Parathyroid adenoma (tissue), 2 donors: ENCODE measurements around the gene RTKN.

Experiments used
- H2AFZ ChIP-seq: fragments of 300-600 bp; sonication (generic); one replicate; pipeline ENCODE4 v1.7.0; 2017; ENCODE audit warnings: antibody characterized with exemption, mild to moderate bottlenecking
- H3K27ac ChIP-seq: fragments of 300-600 bp; sonication (generic); one replicate; pipeline ENCODE4 v1.7.0; 2017
- H3K27me3 ChIP-seq: fragments of 300-600 bp; sonication (generic); one replicate; pipeline ENCODE4 v1.7.0; 2017; ENCODE audit warnings: low read length; ENCODE audit not compliant: control insufficient read depth, insufficient read depth
- H3K36me3 ChIP-seq: fragments of 300-600 bp; sonication (generic); one replicate; pipeline ENCODE4 v1.7.0; 2017; ENCODE audit warnings: low read length; ENCODE audit not compliant: control insufficient read depth, insufficient read depth
- H3K4me1 ChIP-seq: fragments of 300-600 bp; sonication (generic); one replicate; pipeline ENCODE4 v1.7.0; 2017; ENCODE audit warnings: control low read depth
- H3K4me2 ChIP-seq: fragments of 300-600 bp; sonication (generic); one replicate; pipeline ENCODE4 v1.7.0; 2017; ENCODE audit warnings: low read length
- H3K4me3 ChIP-seq: fragments of 300-600 bp; sonication (generic); one replicate; pipeline ENCODE4 v1.7.0; 2017; ENCODE audit warnings: low read depth, low read length
- H3K79me2 ChIP-seq: fragments of 300-600 bp; sonication (generic); one replicate; pipeline ENCODE4 v1.7.0; 2017; ENCODE audit warnings: control low read depth
- H3K9ac ChIP-seq: fragments of 300-600 bp; sonication (generic); one replicate; pipeline ENCODE4 v1.7.0; 2017; ENCODE audit warnings: mild to moderate bottlenecking
- H3K9me3 ChIP-seq: fragments of 300-600 bp; sonication (generic); one replicate; pipeline ENCODE4 v1.7.0; 2017; ENCODE audit warnings: low read length; ENCODE audit not compliant: control insufficient read depth
- CTCF ChIP-seq: fragments of 300-600 bp; sonication (generic); IDR thresholded peaks from one replicate; pipeline ENCODE4 v1.7.0; 2017; ENCODE audit warnings: antibody characterized with exemption, mild to moderate bottlenecking
- donor health status: primary hyperparathyroidism.

Gene RTKN

GRCh38 chr2:74436111-74436805 is 5.5 kb downstream of the RTKN start:
- no peak overlapping the region for H2AFZ ChIP-seq
- H3K4me3 ChIP-seq: no peak overlapping the region
- peaks cover 13% of the 10 kb centered on the region for H3K79me2 ChIP-seq
- no peaks in the 10 kb centered on the region for H3K36me3 ChIP-seq
- H3K27ac ChIP-seq: no peak overlapping the region
- TF ChIP-seq CTCF: no peak
- peaks cover 8% of the 10 kb centered on the region for H3K4me1 ChIP-seq
- no peak overlapping the region for H3K9ac ChIP-seq
- H3K9me3 ChIP-seq: no peaks in the 10 kb centered on the region
- H3K27me3 ChIP-seq: no peaks in the 10 kb centered on the region
- H3K4me2 ChIP-seq: no peak overlapping the region

DNA sequence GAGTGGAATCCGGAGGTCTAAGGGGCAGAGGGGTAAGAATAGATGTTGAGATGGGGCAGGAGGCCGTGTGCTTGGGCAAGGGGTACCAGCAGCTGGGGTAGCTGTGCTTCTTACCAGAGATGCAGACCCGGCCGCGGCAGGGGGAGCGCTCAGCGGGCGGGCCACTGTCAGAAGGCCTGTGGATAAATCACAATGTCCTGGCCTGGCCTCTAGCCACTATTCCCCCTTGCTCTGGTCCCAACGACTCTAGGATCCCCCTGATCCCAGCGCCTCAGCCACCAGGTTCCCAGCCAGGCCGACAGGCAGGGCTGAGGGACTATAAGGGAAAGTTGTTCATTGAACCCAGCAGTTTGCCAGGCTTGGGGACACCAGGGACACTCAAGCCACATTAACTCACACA is 11.2 kb downstream of the RTKN start:
- TF ChIP-seq CTCF: no peak
- no peaks in the 10 kb centered on the region for H3K9me3 ChIP-seq
- H3K4me1 ChIP-seq: no peaks in the 10 kb centered on the region
- H3K9ac ChIP-seq: no peak overlapping the region
- no peaks in the 10 kb centered on the region for H3K27me3 ChIP-seq
- peaks cover 3% of the 10 kb centered on the region for H3K79me2 ChIP-seq
- no peaks in the 10 kb centered on the region for H3K36me3 ChIP-seq
- no peak overlapping the region for H3K27ac ChIP-seq
- no peak overlapping the region for H3K4me2 ChIP-seq
- H2AFZ ChIP-seq: no peak overlapping the region
- no peak overlapping the region for H3K4me3 ChIP-seq

DNA sequence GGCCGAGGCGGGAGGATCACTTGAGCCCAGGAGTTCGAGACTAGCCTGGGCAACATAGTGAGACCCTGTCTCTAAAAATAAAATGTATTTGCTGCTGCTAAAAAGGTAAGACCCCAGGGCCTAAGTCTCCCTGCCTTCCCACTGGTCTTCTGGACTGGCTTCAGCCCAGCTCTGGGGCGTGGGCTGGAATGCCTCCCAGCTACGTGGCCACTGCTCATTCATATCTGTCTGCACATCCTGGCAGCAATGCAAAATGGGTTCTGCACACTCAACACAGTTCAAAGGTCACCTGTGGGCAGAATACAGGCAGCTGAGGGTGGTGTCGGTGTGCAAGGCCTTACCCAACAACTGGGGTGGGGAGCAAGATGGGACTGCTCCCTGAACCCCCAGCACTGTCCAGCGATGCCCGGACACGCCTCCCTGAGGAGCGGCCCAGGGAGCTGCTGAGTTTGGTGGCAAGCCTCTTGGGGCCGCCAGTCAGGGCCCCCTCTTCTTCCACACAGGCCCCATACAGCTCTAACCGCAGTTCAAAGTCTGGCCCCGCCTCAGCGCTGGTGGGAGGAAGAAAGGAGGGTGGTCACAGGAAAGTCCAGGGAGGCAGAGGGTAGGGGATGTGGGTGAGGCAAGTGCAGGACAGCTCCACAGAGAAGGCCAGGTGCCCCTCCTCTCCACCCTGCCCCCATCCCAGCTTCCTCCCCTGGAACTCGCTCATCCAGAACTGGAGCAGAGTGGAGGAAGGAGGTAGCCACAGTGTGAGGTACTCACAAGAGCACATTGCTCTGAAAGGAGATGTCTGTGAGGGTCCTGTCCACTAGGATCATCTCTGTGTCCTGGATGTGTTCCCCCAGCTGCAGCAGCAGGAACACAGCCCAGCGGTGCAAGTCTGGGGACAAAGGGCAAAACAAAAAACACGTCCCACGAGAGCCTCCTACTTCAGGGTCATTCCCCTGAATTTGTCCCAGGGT is 12.0 kb downstream of the RTKN start:
- H3K9me3 ChIP-seq: no peaks in the 10 kb centered on the region
- H2AFZ ChIP-seq: no peak overlapping the region
- no peak overlapping the region for H3K4me2 ChIP-seq
- H3K36me3 ChIP-seq: no peaks in the 10 kb centered on the region
- H3K4me1 ChIP-seq: no peaks in the 10 kb centered on the region
- TF ChIP-seq CTCF: no peak
- peaks cover 3% of the 10 kb centered on the region for H3K79me2 ChIP-seq
- H3K9ac ChIP-seq: no peak overlapping the region
- H3K27ac ChIP-seq: no peak overlapping the region
- H3K4me3 ChIP-seq: no peak overlapping the region
- H3K27me3 ChIP-seq: no peaks in the 10 kb centered on the region

DNA sequence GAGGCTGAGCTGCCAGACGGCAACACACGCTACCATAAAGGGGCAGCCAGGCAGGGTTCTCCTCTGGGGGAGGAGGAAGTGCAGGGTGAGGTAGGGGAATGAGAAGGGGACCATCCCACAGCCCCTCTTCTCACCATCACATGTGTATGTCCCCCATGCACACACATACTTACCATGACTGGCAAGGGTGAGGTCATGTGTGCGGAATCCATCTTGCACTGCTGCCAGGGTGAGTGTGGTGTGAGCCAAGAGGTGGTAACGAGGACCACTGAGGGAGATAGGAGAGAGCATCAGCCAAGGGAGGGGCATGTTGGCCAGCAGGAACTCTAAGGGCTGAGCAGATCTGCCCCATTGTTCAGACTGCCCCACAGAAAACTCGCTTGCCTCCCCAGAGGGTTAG is 13.1 kb downstream of the RTKN start:
- H3K36me3 ChIP-seq: no peaks in the 10 kb centered on the region
- H3K9me3 ChIP-seq: no peaks in the 10 kb centered on the region
- H3K9ac ChIP-seq: no peak overlapping the region
- H3K27me3 ChIP-seq: no peaks in the 10 kb centered on the region
- H3K79me2 ChIP-seq: peaks cover 3% of the 10 kb centered on the region
- H3K4me3 ChIP-seq: no peak overlapping the region
- no peak overlapping the region for H2AFZ ChIP-seq
- H3K27ac ChIP-seq: no peak overlapping the region
- no peak overlapping the region for H3K4me2 ChIP-seq
- no peak for TF ChIP-seq CTCF
- no peaks in the 10 kb centered on the region for H3K4me1 ChIP-seq
